ENCODE data around the gene PDZD2. TPM values are rescaled to one million over a fixed set of nuclear protein-coding genes. Genes with fewer than 3 reads are reported as not detected.

The PDZD2 gene
- total RNA-seq, 2 donors from 2014 or later, result 10.3 to 59.5 TPM

- TF ChIP-seq POLR2AphosphoS5 (IDR thresholded peaks at IDR 0.05), result no peak
- no peak for TF ChIP-seq CTCF (IDR thresholded peaks at IDR 0.05)
- TF ChIP-seq POLR2A (IDR thresholded peaks at IDR 0.05), result no peak
- Histone ChIP-seq H3K27ac (no peak overlapping the region), H3K9me3 (no peaks in the 10 kb centered on the region), H3K36me3 (no peaks in the 10 kb centered on the region), H3K4me1 (replicated peaks) (no peaks in the 10 kb centered on the region), H3K27me3 (replicated peaks; ENCODE audit: insufficient read depth) (no peaks in the 10 kb centered on the region), H3K4me3 (no peak overlapping the region)
- intact Hi-C loops (cut with DNase I), result no loop called here
- 54% methylated on average over 3 of the region's 3 CpGs for WGBS
- DNase-seq (ENCODE audit: low spot score), result no peak
These were observed 112.7 kb downstream of the PDZD2 start for GRCh38 chr5:31751610-31752009.

- WGBS, result 91% methylated on average over 9 of the region's 9 CpGs
- Histone ChIP-seq H3K27ac (no peak overlapping the region), H3K4me3 (no peak overlapping the region), H3K27me3 (replicated peaks; ENCODE audit: insufficient read depth) (no peaks in the 10 kb centered on the region), H3K9me3 (no peaks in the 10 kb centered on the region), H3K4me1 (replicated peaks) (no peaks in the 10 kb centered on the region), H3K36me3 (no peaks in the 10 kb centered on the region)
- intact Hi-C loops (cut with DNase I), result no loop called here
- no peak for DNase-seq (ENCODE audit: low spot score)
- TF ChIP-seq POLR2A (IDR thresholded peaks at IDR 0.05) (no peak), CTCF (IDR thresholded peaks at IDR 0.05) (no peak)
These were observed 114.9 kb downstream of the PDZD2 start for GRCh38 chr5:31753700-31754357.

GRCh38 chr5:31754358-31754704, 115.4 kb downstream of the PDZD2 start:
- Histone ChIP-seq H3K9me3 (no peaks in the 10 kb centered on the region), H3K4me3 (no peak overlapping the region), H3K36me3 (no peaks in the 10 kb centered on the region), H3K27ac (no peak overlapping the region), H3K4me1 (replicated peaks) (no peaks in the 10 kb centered on the region), H3K27me3 (replicated peaks; ENCODE audit: insufficient read depth) (no peaks in the 10 kb centered on the region)
- TF ChIP-seq CTCF (IDR thresholded peaks at IDR 0.05), result no peak
- no peak for TF ChIP-seq POLR2A (IDR thresholded peaks at IDR 0.05)
- no peak for TF ChIP-seq POLR2AphosphoS5 (IDR thresholded peaks at IDR 0.05)
- intact Hi-C loops (cut with DNase I), result no loop called here
- DNase-seq (ENCODE audit: low spot score), result no peak
- WGBS, result 92% methylated on average over 4 of the region's 4 CpGs

GRCh38 chr5:31754741-31755675, 116.1 kb downstream of the PDZD2 start:
- Histone ChIP-seq H3K4me3 (no peak overlapping the region), H3K27ac (no peak overlapping the region), H3K4me1 (replicated peaks) (no peaks in the 10 kb centered on the region), H3K27me3 (replicated peaks; ENCODE audit: insufficient read depth) (no peaks in the 10 kb centered on the region), H3K9me3 (no peaks in the 10 kb centered on the region), H3K36me3 (no peaks in the 10 kb centered on the region)
- no peak for DNase-seq (ENCODE audit: low spot score)
- TF ChIP-seq POLR2A (IDR thresholded peaks at IDR 0.05) (no peak), CTCF (IDR thresholded peaks at IDR 0.05) (no peak), POLR2AphosphoS5 (IDR thresholded peaks at IDR 0.05) (no peak)
- intact Hi-C loops (cut with DNase I), result no loop called here
- WGBS, result 78% methylated on average over 20 of the region's 20 CpGs

All from prostate gland (tissue), 2 donors.